Measurements from ENCODE around the gene SNTB2.

The SNTB2 gene

GRCh38 chr16:69340095-69340644 lies 153.2 kb downstream of the SNTB2 start:
- no peak for DNase-seq (ENCODE audit: low read depth)

GRCh38 chr16:69344171-69344570 lies 157.2 kb downstream of the SNTB2 start:
- DNase-seq (ENCODE audit: low read depth), result no peak

GRCh38 chr16:69345923-69346322 lies 159.0 kb downstream of the SNTB2 start:
- DNase-seq (ENCODE audit: low read depth), result no peak

GRCh38 chr16:69346683-69347082 lies 159.7 kb downstream of the SNTB2 start:
- DNase-seq (ENCODE audit: low read depth), result no peak

GRCh38 chr16:69348222-69348621 lies 161.3 kb downstream of the SNTB2 start:
- DNase-seq (ENCODE audit: low read depth), result no peak

GRCh38 chr16:69349536-69349935 lies 162.6 kb downstream of the SNTB2 start:
- no peak for DNase-seq (ENCODE audit: low read depth)

- DNase-seq (ENCODE audit: low read depth), result no peak
Observed at GRCh38 chr16:69350536-69351133, 163.7 kb downstream of the SNTB2 start.

GRCh38 chr16:69351309-69352027 lies 164.5 kb downstream of the SNTB2 start, which contains the start of gene TMED6:
Gene TMED6, minus strand, starts transcription at chr16:69351786. Its CDS starts 33 bp downstream, at chr16:69351753.
- no peak for DNase-seq (ENCODE audit: low read depth)

Data from stimulated activated CD8-positive, alpha-beta memory T cell treated with anti-CD3 and anti-CD28 coated beads, Interleukin-12 subunit alpha, Interleukin-12 subunit beta, amount 100 ng/mL, for 4 hours (primary cell).